ENCODE measurements around the gene PCYT1A. TPM values are rescaled to one million over a fixed set of nuclear protein-coding genes. Genes with fewer than 3 reads are reported as not detected.

The PCYT1A gene
- total RNA-seq, 4 donors from 2014 or later: 90.5 to 123 (median 99.0) TPM

- TF ChIP-seq POLR2A (IDR thresholded peaks at IDR 0.05) (no peak), CTCF (IDR thresholded peaks at IDR 0.05 in 4 of 5, conservative IDR thresholded peaks at IDR 0.05 in 1 of 5) (no peak)
- H3K4me1 ChIP-seq: no peaks in the 10 kb centered on the region
- in situ Hi-C loops (cut with MboI; ENCODE audit: low sequenced_read_pairs in 4 of 4) (no loop called here), intact Hi-C loops (cut with DNase I; ENCODE audit: low total_unique reads) (no loop called here)
- H3K27ac ChIP-seq: no peak overlapping the region
- ATAC-seq (no peak), DNase-seq (no peak)
- no peaks in the 10 kb centered on the region for H3K27me3 ChIP-seq
- no peak overlapping the region for H3K4me3 ChIP-seq
- no peaks in the 10 kb centered on the region for H3K9me3 ChIP-seq
- H3K36me3 ChIP-seq: no peaks in the 10 kb centered on the region
Measured at GRCh38 chr3:196227629-196228493, 59.7 kb downstream of the PCYT1A start.

- H3K4me3 ChIP-seq: no peak overlapping the region
- in situ Hi-C loops (cut with MboI; ENCODE audit: low sequenced_read_pairs in 4 of 4) (no loop called here), intact Hi-C loops (cut with DNase I; ENCODE audit: low total_unique reads) (no loop called here)
- no peak for ATAC-seq
- H3K27me3 ChIP-seq: no peaks in the 10 kb centered on the region
- no peaks in the 10 kb centered on the region for H3K36me3 ChIP-seq
- no peaks in the 10 kb centered on the region for H3K4me1 ChIP-seq
- H3K9me3 ChIP-seq: no peaks in the 10 kb centered on the region
- TF ChIP-seq CTCF (IDR thresholded peaks at IDR 0.05 in 4 of 5, conservative IDR thresholded peaks at IDR 0.05 in 1 of 5): no peak
- no peak for TF ChIP-seq POLR2A (IDR thresholded peaks at IDR 0.05)
- DNase-seq: no peak
- no peak overlapping the region for H3K27ac ChIP-seq
Measured at GRCh38 chr3:196227121-196227561, 60.4 kb downstream of the PCYT1A start.

GRCh38 chr3:196225763-196226364 lies 61.7 kb downstream of the PCYT1A start:
- no peak for ATAC-seq
- intact Hi-C loops (cut with DNase I; ENCODE audit: low total_unique reads): no loop called here
- no peaks in the 10 kb centered on the region for H3K4me1 ChIP-seq
- H3K4me3 ChIP-seq: no peak overlapping the region
- H3K9me3 ChIP-seq: no peaks in the 10 kb centered on the region
- no peak for DNase-seq
- H3K27me3 ChIP-seq: no peaks in the 10 kb centered on the region
- TF ChIP-seq CTCF (IDR thresholded peaks at IDR 0.05 in 4 of 5, conservative IDR thresholded peaks at IDR 0.05 in 1 of 5): no peak
- no peak for TF ChIP-seq POLR2A (IDR thresholded peaks at IDR 0.05)
- no peak overlapping the region for H3K27ac ChIP-seq
- in situ Hi-C loops (cut with MboI; ENCODE audit: low sequenced_read_pairs in 4 of 4): no loop called here
- no peaks in the 10 kb centered on the region for H3K36me3 ChIP-seq

GRCh38 chr3:196225086-196225485 lies 62.4 kb downstream of the PCYT1A start:
- no peak overlapping the region for H3K4me3 ChIP-seq

More at GRCh38 chr3:196225086-196225485, 62.4 kb downstream of the PCYT1A start:
- in situ Hi-C loops (cut with MboI; ENCODE audit: low sequenced_read_pairs in 4 of 4): no loop called here
- TF ChIP-seq POLR2A (IDR thresholded peaks at IDR 0.05) (no peak), CTCF (IDR thresholded peaks at IDR 0.05 in 4 of 5, conservative IDR thresholded peaks at IDR 0.05 in 1 of 5) (no peak)
- Histone ChIP-seq H3K27ac (no peak overlapping the region), H3K36me3 (no peaks in the 10 kb centered on the region), H3K27me3 (no peaks in the 10 kb centered on the region), H3K4me1 (no peaks in the 10 kb centered on the region), H3K9me3 (no peaks in the 10 kb centered on the region)
- no peak for ATAC-seq
- intact Hi-C loops (cut with DNase I; ENCODE audit: low total_unique reads): no loop called here
- no peak for DNase-seq
